D721Med (cell line): Measurements from ENCODE around the gene PHACTR3.

Experiments
- DNase-seq: peaks from one replicate; pipeline ENCODE4 v3.0.0; 2011; ENCODE audit warnings: low spot score; ENCODE audit not compliant: insufficient read length
- FAIRE-seq: peaks from 2 replicates; lab custom pipeline; 2011; peaks lifted over from hg19 to GRCh38; lab: Jason Lieb, UNC
- CTCF ChIP-seq: IDR thresholded peaks from 2 replicates; pipeline ENCODE4 v1.5.1; 2012; ENCODE audit warnings: mild to moderate bottlenecking, control low read depth; ENCODE audit not compliant: insufficient read depth; ENCODE audit errors: missing control alignments

Gene PHACTR3

GRCh38 chr20:59744756-59745155 lies 140.4 kb downstream of the PHACTR3 start:
- FAIRE-seq = no peak

DNA sequence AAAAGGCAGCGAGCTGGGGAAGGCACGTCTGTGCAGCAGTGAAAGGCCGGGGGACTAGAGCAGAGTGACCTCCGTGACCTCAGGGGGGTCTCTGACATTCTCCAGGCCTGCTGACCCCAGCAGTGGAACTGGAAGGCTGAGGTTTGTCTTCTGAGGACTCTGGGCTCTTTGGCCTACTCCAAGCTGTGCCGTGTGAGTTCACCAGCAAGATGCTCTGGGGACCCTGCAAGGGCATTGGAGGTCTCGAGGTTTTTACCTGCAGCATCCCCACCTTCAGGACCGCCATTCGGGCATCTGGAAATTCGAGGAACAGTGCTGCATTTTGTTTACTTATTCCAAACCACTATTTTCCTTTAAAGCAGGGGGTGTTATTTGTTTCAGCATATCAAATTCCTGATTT lies 140.9 kb downstream of the PHACTR3 start:
- FAIRE-seq = no peak
- no peak for DNase-seq
- TF ChIP-seq CTCF = no peak

More at GRCh38 chr20:59744756-59745155, 140.4 kb downstream of the PHACTR3 start:
- TF ChIP-seq CTCF = no peak
- no peak for DNase-seq

DNA sequence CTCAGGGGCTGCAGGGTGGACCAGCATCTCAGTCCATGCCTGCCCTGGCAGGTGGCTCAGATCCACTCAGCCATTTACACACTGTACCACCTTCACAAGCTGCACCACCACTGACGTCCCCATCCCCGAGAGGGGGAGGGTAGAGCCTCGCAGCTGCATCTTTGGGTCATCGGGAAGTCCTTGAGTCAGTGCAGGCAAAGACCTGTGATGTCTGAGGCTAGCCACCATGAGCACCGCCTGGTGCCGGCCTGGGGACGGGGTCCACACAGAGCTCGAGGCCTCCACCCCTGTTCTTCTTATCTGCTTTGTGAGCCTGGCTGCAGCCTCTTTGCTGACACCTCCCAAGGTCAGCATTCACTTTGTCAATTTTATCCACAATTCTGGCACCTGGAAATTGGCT lies 141.4 kb downstream of the PHACTR3 start:
- FAIRE-seq (no peak), DNase-seq (no peak)
- TF ChIP-seq CTCF = no peak

- no peak for FAIRE-seq
- DNase-seq = no peak
- TF ChIP-seq CTCF = no peak
These were observed 141.8 kb downstream of the PHACTR3 start for GRCh38 chr20:59746155-59746554.

DNA sequence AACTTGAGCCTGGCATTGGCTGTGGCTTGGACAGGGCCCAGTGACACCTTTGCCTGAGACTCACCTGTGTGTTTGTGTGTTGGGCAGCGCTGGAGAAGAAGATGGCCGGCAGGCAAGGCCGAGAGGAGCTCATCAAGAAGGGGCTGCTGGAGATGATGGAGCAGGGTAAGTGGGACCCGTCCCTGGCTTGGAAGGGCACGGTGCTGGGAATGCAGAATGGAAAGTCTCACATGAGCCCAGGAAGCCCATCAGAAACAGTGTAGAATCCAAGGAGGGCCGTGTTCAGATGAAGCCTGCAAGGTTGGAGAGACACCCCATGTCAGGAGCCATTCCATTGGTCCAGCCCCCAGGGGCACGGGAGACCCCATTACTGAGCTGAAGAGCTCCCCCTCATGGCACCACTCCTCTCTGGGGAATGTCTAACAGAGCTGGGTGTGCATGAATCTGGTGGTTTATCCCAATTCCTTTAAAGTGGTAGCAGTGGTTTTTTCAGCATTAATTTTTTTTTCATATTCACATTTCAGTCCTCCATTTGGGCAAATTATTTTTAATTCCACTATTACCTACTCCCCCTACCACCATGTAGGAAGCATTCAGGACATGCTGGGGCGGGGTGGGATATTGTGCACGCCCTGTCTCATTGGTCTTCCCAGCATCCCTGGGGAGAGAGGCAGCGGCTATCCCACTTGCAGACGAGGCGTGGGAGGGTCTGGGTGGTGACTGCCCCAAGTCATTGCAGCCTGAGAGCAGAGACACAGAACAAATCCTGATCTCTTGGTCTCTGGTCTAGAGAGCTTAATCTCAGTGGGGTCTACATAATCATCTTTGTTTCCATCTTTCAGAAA lies 143.6 kb downstream of the PHACTR3 start:
- TF ChIP-seq CTCF = no peak
- FAIRE-seq (no peak), DNase-seq (no peak)

GRCh38 chr20:59748619-59749191 lies 144.4 kb downstream of the PHACTR3 start:
- FAIRE-seq (no peak), DNase-seq (no peak)
- TF ChIP-seq CTCF = no peak

DNA sequence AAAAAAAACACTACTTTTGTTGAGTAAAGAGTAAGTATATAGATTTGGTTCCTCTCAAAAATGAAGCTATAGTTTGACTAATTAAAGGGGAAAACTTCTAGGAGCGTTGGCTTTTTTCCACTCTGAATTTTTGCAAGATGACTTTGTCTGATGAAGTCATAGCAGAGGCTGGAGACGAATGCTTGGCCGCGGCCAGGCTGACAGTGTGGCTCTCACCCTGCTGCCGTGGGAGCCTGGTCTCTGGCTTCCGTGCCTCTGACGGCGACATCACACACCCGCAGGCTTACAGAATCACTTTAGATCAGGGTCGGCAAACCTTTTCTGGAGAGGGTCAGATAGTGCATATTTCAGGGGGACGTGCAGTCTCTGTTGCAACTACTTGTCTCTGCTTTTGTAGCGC lies 145.0 kb downstream of the PHACTR3 start:
- FAIRE-seq = no peak
- TF ChIP-seq CTCF = no peak
- DNase-seq = no peak
